H1 (cell line): ENCODE data around the gene MOB1B. TPM values are rescaled to one million over a fixed set of nuclear protein-coding genes. Genes with fewer than 3 reads are reported as not detected.

ENCODE experiments used
- CHD1 ChIP-seq: IDR thresholded peaks from 2 replicates; pipeline ENCODE4 v1.6.1; 2012; ENCODE audit warnings: low read depth, low read length, improper control_type of control experiment
- SP1 ChIP-seq: IDR thresholded peaks from 2 replicates; pipeline ENCODE4 v1.6.1; 2011; ENCODE audit warnings: low read depth, low read length
- polyA plus RNA-seq, 7 experiments: library from polyadenylated mRNA; depleted of rRNA in 3 of 7; stranded (reverse) in 5 of 7; unstranded in 2 of 7; fragments of >200 nt in 5 of 7; fragments of 200-250 nt in 2 of 7; gene quantifications; 1 replicate in 5 of 7; 2 replicates in 1 of 7; 4 replicates in 1 of 7; pipeline versions ENCODE4 v1.2.1 to v1.2.3, GENCODE V29; 2011 to 2013; ENCODE audit warnings: missing spikeins in 2 of 7, mixed read lengths in 2 of 7
- total RNA-seq: library from RNA; stranded (reverse); fragmentation: NEBNext Ultra II Directional; extraction: Animal tissue kit (Norgen Biotek cat#: 25700); gene quantifications from 2 replicates; pipeline ENCODE4 v1.2.1, GENCODE V29; 2021
- TF ChIP-seq, protein P1 (sequence below), 3 experiments: IDR thresholded peaks; 1 replicate in 2 of 3; 2 replicates in 1 of 3; pipeline versions ENCODE4 v1.5.1 to v1.6.1; 2011; ENCODE audit warnings: low read length in 3 of 3, mild to moderate bottlenecking in 3 of 3, inconsistent platforms in 2 of 3, low read depth in 1 of 3, moderate library complexity in 1 of 3; ENCODE audit not compliant: insufficient read depth in 1 of 3; ENCODE audit errors: control extremely low read depth in 1 of 3

Gene MOB1B
- total and polyA plus RNA-seq, 2 of the 8 experiments (the other 6 are each of a cell fraction or from before 2014, with no cell fraction given): 3.8 to 33.5 TPM

DNA sequence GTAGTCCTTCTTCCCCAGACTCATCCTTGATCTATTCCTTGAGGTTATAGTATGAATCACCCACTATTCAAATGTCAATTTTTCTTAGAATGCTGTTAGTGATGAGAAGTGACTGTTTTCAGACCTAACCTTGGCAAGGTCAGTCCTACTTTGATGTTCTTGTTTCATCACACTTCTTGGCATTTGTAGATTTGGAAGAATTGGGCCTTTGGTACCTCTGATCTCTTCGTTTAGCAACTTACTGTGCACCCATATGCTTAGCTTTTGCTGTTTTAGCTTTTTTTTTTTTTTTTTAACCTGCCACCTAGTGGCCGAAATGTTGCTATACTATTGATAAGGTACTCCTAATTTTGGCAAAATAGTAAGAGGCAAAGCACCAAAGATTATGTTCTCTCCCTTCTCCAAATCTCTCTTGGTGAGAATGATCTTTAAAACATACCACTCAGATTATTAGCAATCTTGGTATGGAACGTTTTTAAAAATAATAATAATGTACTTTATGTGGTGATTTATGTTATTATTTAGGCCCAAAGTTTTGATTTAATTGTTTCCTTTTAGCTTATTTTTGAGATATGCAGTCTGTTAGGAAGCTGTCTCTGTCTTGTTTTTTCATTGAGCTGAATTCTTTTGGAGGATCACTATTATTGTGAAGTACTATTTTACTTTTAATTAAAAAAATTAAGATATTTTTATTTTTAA, 107.9 kb downstream of the MOB1B start (continued):
- TF ChIP-seq, protein P1, sequence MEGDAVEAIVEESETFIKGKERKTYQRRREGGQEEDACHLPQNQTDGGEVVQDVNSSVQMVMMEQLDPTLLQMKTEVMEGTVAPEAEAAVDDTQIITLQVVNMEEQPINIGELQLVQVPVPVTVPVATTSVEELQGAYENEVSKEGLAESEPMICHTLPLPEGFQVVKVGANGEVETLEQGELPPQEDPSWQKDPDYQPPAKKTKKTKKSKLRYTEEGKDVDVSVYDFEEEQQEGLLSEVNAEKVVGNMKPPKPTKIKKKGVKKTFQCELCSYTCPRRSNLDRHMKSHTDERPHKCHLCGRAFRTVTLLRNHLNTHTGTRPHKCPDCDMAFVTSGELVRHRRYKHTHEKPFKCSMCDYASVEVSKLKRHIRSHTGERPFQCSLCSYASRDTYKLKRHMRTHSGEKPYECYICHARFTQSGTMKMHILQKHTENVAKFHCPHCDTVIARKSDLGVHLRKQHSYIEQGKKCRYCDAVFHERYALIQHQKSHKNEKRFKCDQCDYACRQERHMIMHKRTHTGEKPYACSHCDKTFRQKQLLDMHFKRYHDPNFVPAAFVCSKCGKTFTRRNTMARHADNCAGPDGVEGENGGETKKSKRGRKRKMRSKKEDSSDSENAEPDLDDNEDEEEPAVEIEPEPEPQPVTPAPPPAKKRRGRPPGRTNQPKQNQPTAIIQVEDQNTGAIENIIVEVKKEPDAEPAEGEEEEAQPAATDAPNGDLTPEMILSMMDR (IDR thresholded peaks at IDR 0.05; ENCODE audit: control extremely low read depth in 1 of 3, insufficient read depth in 1 of 3, low read depth in 1 of 3, low read length in 3 of 3): peak in 2 of 3 experiments; percentile 21 to 58; a peak in 2 of 4 replicates
- TF ChIP-seq CHD1: no peak
- no peak for TF ChIP-seq SP1
